Thyroid gland (tissue), 4 donors: Measurements from ENCODE around the gene SLC12A4. TPM values are rescaled to one million over a fixed set of nuclear protein-coding genes. Genes with fewer than 3 reads are reported as not detected.
A peak's percentile ranks its signal among the peaks of the same experiment; 100 is the strongest.

Source experiments
- DNase-seq, 2 donors: peaks; one replicate each; pipeline ENCODE4 v3.0.0-alpha.2; 2019
- H3K27ac ChIP-seq, 3 donors: fragments of 200-600 bp; sonication (generic); 1 replicate in 2 of 3; 2 replicates in 1 of 3; pipeline ENCODE4 v1.5.1; 2016 to 2019; ENCODE audit warnings: mild to moderate bottlenecking in 1 of 3, moderate library complexity in 1 of 3
- H3K27me3 ChIP-seq: fragments of 200-600 bp; sonication (generic); one replicate; pipeline ENCODE4 v1.5.1; 2019
- H3K36me3 ChIP-seq, 2 donors: fragments of 200-600 bp; sonication (generic); one replicate each; pipeline ENCODE4 v1.5.1; 2016 to 2019
- H3K4me1 ChIP-seq, 2 donors: fragments of 200-600 bp; sonication (generic); one replicate each; pipeline ENCODE4 v1.5.1; 2017 to 2019
- H3K4me3 ChIP-seq, 3 donors: fragments of 200-600 bp; sonication (generic); replicated peaks in 1 of 3; 1 replicate in 2 of 3; 2 replicates in 1 of 3; pipeline ENCODE4 v1.5.1; 2016; ENCODE audit warnings: mild to moderate bottlenecking in 1 of 3
- H3K9me3 ChIP-seq: fragments of 200-600 bp; sonication (generic); one replicate; pipeline ENCODE4 v1.5.1; 2017
- CTCF ChIP-seq, 6 experiments: fragments of 200-600 bp in 3 of 6; fragments of 450-650 bp in 3 of 6; sonication (generic) in 3 of 6; IDR thresholded peaks; one replicate each; pipeline ENCODE4 v1.5.1; 2016 to 2019; ENCODE audit warnings: antibody characterized with exemption in 6 of 6, mild to moderate bottlenecking in 2 of 6, inconsistent platforms in 1 of 6, moderate library complexity in 1 of 6
- POLR2A ChIP-seq, 2 donors: fragments of 450-650 bp; IDR thresholded peaks; one replicate each; pipeline ENCODE4 v1.6.1; 2017; ENCODE audit warnings: antibody characterized with exemption in 2 of 2, mild to moderate bottlenecking in 2 of 2, moderate library complexity in 1 of 2
- WGBS, 2 donors: methylation state at CpG; one replicate each; pipeline ENCODE4 v1.1.5; 2017; 5-methylcytosine and 5-hydroxymethylcytosine counted together
- intact Hi-C: fragments of 100-400 bp; cut with DNase I; formaldehyde crosslinking; loops from one replicate; pipeline ENCODE4 v1.15.1; 2023
- total RNA-seq, 4 donors: library from RNA; depleted of rRNA; stranded (reverse); fragments of >200 nt; gene quantifications; one replicate each; pipeline ENCODE4 v1.2.3, GENCODE V29; 2016

Gene SLC12A4
- total RNA-seq, 4 donors from 2014 or later, result 47.0 to 65.1 (median 51.7) TPM

- H3K9me3 ChIP-seq, result no peaks in the 10 kb centered on the region
- peak overlapping the region in 1 of 3 donors; percentile 1 for H3K27ac ChIP-seq
- DNase-seq, result no peak
- no peaks in the 10 kb centered on the region for H3K27me3 ChIP-seq
- TF ChIP-seq CTCF (IDR thresholded peaks at IDR 0.05) (no peak), POLR2A (IDR thresholded peaks at IDR 0.05) (no peak)
- H3K4me1 ChIP-seq, result peaks cover 28 to 54% of the 10 kb centered on the region in 2 donors
- intact Hi-C loops, result no loop called here
- WGBS, 2 donors, result 85 to 86% methylated on average over 7 of the region's 7 CpGs
- H3K36me3 ChIP-seq, result peaks cover 0 to 8% of the 10 kb centered on the region in 2 donors
- no peak overlapping the region for H3K4me3 ChIP-seq
Measured at GRCh38 chr16:67914758-67915495, 53.5 kb downstream of the SLC12A4 start.

GRCh38 chr16:67910158-67910557 lies 58.3 kb downstream of the SLC12A4 start:
- Histone ChIP-seq H3K27ac (no peak overlapping the region), H3K27me3 (no peaks in the 10 kb centered on the region), H3K4me3 (no peak overlapping the region), H3K9me3 (no peaks in the 10 kb centered on the region), H3K36me3 (peaks cover 8 to 21% of the 10 kb centered on the region in 2 donors), H3K4me1 (peaks cover 0 to 6% of the 10 kb centered on the region in 2 donors)
- TF ChIP-seq POLR2A (IDR thresholded peaks at IDR 0.05) (no peak), CTCF (IDR thresholded peaks at IDR 0.05) (no peak)
- DNase-seq, result no peak
- 84 to 86% methylated on average over 2 of the region's 2 CpGs for WGBS, 2 donors
- intact Hi-C loops, result no loop called here

- intact Hi-C loops, result no loop called here
- H3K36me3 ChIP-seq, result peaks cover 8 to 21% of the 10 kb centered on the region in 2 donors
- no peak for TF ChIP-seq POLR2A (IDR thresholded peaks at IDR 0.05)
- no peak for TF ChIP-seq CTCF (IDR thresholded peaks at IDR 0.05)
- no peak overlapping the region for H3K4me3 ChIP-seq
- H3K9me3 ChIP-seq, result no peaks in the 10 kb centered on the region
- DNase-seq, result no peak
- no peak overlapping the region for H3K27ac ChIP-seq
- H3K4me1 ChIP-seq, result no peaks in the 10 kb centered on the region
- no peaks in the 10 kb centered on the region for H3K27me3 ChIP-seq
- 94 to 96% methylated on average over 29 to 34 of the region's 36 CpGs for WGBS, 2 donors
Measured at GRCh38 chr16:67909056-67909742, 59.2 kb downstream of the SLC12A4 start.

GRCh38 chr16:67907397-67908180 lies 60.8 kb downstream of the SLC12A4 start:
- TF ChIP-seq CTCF (IDR thresholded peaks at IDR 0.05) (no peak), POLR2A (IDR thresholded peaks at IDR 0.05) (no peak)
- 92 to 98% methylated on average over 7 to 8 of the region's 11 CpGs for WGBS, 2 donors
- H3K36me3 ChIP-seq, result peaks cover 8 to 21% of the 10 kb centered on the region in 2 donors

More at GRCh38 chr16:67907397-67908180, 60.8 kb downstream of the SLC12A4 start:
- Histone ChIP-seq H3K9me3 (no peaks in the 10 kb centered on the region), H3K4me1 (no peaks in the 10 kb centered on the region), H3K27ac (no peak overlapping the region), H3K27me3 (no peaks in the 10 kb centered on the region), H3K4me3 (no peak overlapping the region)
- intact Hi-C loops, result no loop called here
- DNase-seq, result no peak
